Measurements from ENCODE around the gene DVL1.

DVL1 gene

DNA sequence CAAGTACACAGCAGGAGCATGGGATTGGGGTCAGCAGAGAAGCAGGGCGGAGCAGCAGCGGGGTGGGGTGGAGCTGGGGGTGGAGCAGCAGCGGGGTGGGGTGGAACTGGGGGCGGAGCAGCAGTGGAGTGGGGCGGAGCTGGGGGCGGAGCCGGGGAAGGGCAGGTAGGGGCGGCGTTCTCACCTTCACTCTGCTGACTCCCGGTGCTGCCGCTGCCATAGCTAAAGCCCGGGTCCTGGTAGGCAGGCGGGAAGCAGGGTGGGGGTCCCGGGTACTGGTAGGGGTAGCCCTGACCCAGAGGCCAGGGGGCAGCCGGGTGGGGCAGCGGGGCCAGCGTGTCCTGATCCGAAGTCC lies 11.4 kb downstream of the DVL1 start:
- no peak overlapping the region for H3K4me3 ChIP-seq (ENCODE audit: insufficient read length, low read depth)

DNA sequence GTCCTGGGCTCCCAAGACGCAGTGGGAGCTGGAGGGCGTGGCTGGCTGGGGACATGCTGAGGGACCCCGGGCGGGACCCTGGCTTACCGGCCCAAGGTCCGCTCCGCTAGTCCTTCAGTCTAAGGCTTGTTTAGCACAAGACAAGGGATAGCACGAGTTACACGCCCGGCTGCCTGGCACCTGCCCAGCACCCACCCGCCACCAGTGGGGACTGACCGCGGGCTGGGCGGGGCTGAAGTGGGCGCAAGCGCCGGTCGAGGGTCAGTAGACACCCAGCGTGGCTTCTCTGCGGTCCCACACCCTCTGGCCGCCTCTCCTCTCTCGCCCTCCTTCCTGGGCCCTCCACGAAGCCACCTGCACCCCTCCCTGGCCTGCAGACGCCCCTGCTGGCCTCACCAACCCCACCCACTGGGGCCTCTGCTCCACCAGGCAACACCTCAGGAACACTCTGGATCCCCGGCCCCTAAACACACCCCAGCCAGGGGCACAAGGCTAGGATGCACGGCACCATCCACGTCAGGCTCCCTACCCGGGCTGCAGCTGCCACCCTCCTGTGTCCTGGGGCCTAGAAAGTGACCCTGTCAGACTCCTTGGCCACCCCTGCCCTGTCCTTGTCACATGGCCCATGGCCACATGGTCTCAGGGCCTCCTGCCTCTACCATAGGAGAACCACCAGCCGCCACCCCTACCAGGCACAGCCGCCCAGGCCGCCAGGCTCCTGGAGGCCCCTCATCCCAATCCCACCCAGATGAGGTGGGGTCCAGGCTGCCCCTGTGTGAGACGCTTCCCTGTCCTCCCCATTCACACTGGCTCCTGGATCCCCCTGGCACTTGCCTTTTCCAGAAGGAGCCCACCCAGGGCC lies 12.1 kb downstream of the DVL1 start:
- H3K9me3 ChIP-seq (ENCODE audit: insufficient read depth, low read length) = no peaks in the 10 kb centered on the region
- H3K4me1 ChIP-seq (ENCODE audit: insufficient read depth, insufficient read length) = no peaks in the 10 kb centered on the region
- H3K9ac ChIP-seq (ENCODE audit: insufficient read length, low read depth) = no peak overlapping the region
- TF ChIP-seq ZNF274 (IDR thresholded peaks at IDR 0.05; ENCODE audit: low read depth, low read length) (no peak), SUZ12 (IDR thresholded peaks at IDR 0.05; ENCODE audit: extremely low read depth, insufficient read depth, insufficient read length) (no peak), YY1 (IDR thresholded peaks at IDR 0.05; ENCODE audit: insufficient read depth, insufficient read length) (no peak)
- H3K27me3 ChIP-seq (ENCODE audit: insufficient read depth, insufficient read length) = no peaks in the 10 kb centered on the region
- H3K4me3 ChIP-seq (ENCODE audit: insufficient read length, low read depth) = no peak overlapping the region
- peaks cover 56% of the 10 kb centered on the region for H3K36me3 ChIP-seq (ENCODE audit: insufficient read depth, insufficient read length, low read length)
- DNase-seq (ENCODE audit: low read depth, low spot score) = no peak

More for the DNA sequence above, 11.4 kb downstream of the DVL1 start:
- no peaks in the 10 kb centered on the region for H3K27me3 ChIP-seq (ENCODE audit: insufficient read depth, insufficient read length)
- no peak overlapping the region for H3K9ac ChIP-seq (ENCODE audit: insufficient read length, low read depth)
- H3K36me3 ChIP-seq (ENCODE audit: insufficient read depth, insufficient read length, low read length) = peaks cover 57% of the 10 kb centered on the region
- H3K4me1 ChIP-seq (ENCODE audit: insufficient read depth, insufficient read length) = no peaks in the 10 kb centered on the region
- H3K9me3 ChIP-seq (ENCODE audit: insufficient read depth, low read length) = no peaks in the 10 kb centered on the region
- DNase-seq (ENCODE audit: low read depth, low spot score) = no peak
- no peak for TF ChIP-seq ZNF274 (IDR thresholded peaks at IDR 0.05; ENCODE audit: low read depth, low read length)
- no peak for TF ChIP-seq YY1 (IDR thresholded peaks at IDR 0.05; ENCODE audit: insufficient read depth, insufficient read length)
- TF ChIP-seq SUZ12 (IDR thresholded peaks at IDR 0.05; ENCODE audit: extremely low read depth, insufficient read depth, insufficient read length) = no peak

DNA sequence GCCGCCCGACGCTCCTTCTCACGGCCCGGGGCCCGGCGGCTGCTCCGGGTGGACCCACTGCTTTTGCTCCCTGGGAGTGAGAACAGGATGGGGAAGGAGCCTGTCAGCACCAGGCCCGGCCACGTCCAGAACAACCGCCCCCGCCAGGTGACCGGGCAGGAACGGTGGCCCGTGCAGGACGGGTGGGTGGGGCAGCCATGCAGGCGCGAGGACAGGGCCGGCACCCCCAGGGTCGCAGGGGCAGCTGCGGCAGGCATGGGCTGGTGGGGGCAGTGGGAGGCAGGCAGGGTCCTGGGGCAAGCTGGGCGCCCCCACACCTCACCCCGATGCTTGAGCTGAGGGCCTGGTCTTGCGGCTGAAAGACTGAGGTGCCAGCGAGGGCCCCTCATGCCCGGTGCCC lies 12.8 kb downstream of the DVL1 start:
- no peak overlapping the region for H3K9ac ChIP-seq (ENCODE audit: insufficient read length, low read depth)
- no peaks in the 10 kb centered on the region for H3K27me3 ChIP-seq (ENCODE audit: insufficient read depth, insufficient read length)
- no peak overlapping the region for H3K4me3 ChIP-seq (ENCODE audit: insufficient read length, low read depth)
- H3K9me3 ChIP-seq (ENCODE audit: insufficient read depth, low read length) = no peaks in the 10 kb centered on the region
- peaks cover 49% of the 10 kb centered on the region for H3K36me3 ChIP-seq (ENCODE audit: insufficient read depth, insufficient read length, low read length)
- TF ChIP-seq SUZ12 (IDR thresholded peaks at IDR 0.05; ENCODE audit: extremely low read depth, insufficient read depth, insufficient read length) (no peak), ZNF274 (IDR thresholded peaks at IDR 0.05; ENCODE audit: low read depth, low read length) (no peak), YY1 (IDR thresholded peaks at IDR 0.05; ENCODE audit: insufficient read depth, insufficient read length) (no peak)
- H3K4me1 ChIP-seq (ENCODE audit: insufficient read depth, insufficient read length) = no peaks in the 10 kb centered on the region
- DNase-seq (ENCODE audit: low read depth, low spot score) = no peak

DNA sequence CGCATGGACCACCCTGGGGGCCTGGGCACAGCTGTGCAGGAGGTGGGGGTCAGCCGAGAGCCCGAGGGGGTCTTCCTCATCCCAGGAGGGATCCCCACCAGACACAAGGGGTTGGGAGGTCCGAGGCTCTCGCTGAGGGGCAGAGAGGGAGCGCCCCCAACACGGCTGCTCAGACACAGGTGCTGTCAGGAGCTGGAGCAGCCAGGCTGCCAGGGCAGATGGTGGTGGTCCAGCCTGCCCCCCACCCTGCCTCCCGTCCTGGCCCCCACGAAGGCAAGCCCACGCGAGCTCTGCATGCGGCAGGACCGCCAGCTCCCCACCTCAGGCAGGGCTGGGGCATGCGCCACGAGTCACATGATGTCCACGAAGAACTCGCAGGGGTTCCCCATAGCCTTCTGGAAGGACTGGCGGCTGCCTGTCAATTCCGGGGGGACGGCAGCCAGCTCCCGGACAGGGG lies 13.4 kb downstream of the DVL1 start:
- TF ChIP-seq YY1 (IDR thresholded peaks at IDR 0.05; ENCODE audit: insufficient read depth, insufficient read length) (no peak), ZNF274 (IDR thresholded peaks at IDR 0.05; ENCODE audit: low read depth, low read length) (no peak), SUZ12 (IDR thresholded peaks at IDR 0.05; ENCODE audit: extremely low read depth, insufficient read depth, insufficient read length) (no peak)
- H3K36me3 ChIP-seq (ENCODE audit: insufficient read depth, insufficient read length, low read length) = peaks cover 43% of the 10 kb centered on the region
- no peak for DNase-seq (ENCODE audit: low read depth, low spot score)

DNA sequence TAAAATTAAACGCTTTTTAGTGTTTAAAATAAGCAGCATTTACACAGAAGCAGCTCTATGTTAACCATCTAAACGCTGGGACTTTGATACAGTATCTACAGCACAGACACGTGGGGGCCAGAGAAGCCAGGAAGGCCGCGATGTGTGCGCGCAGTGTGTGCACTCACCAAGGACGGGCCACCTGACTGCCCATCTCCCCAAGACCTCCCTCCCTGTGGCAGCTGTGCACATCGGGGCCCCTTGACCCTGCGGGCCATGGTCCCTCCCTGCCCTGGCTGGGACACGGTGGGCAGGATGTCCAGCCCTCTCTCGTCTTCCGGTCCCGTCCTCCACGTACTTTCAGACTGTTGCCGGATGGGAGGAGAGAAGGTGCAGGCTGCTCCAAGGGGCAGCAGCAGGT lies 13.9 kb downstream of the DVL1 start:
- peaks cover 37% of the 10 kb centered on the region for H3K36me3 ChIP-seq (ENCODE audit: insufficient read depth, insufficient read length, low read length)

More for the DNA sequence above, 13.4 kb downstream of the DVL1 start:
- Histone ChIP-seq H3K9ac (ENCODE audit: insufficient read length, low read depth) (no peak overlapping the region), H3K4me3 (ENCODE audit: insufficient read length, low read depth) (no peak overlapping the region), H3K9me3 (ENCODE audit: insufficient read depth, low read length) (no peaks in the 10 kb centered on the region), H3K4me1 (ENCODE audit: insufficient read depth, insufficient read length) (no peaks in the 10 kb centered on the region), H3K27me3 (ENCODE audit: insufficient read depth, insufficient read length) (no peaks in the 10 kb centered on the region)

DNA sequence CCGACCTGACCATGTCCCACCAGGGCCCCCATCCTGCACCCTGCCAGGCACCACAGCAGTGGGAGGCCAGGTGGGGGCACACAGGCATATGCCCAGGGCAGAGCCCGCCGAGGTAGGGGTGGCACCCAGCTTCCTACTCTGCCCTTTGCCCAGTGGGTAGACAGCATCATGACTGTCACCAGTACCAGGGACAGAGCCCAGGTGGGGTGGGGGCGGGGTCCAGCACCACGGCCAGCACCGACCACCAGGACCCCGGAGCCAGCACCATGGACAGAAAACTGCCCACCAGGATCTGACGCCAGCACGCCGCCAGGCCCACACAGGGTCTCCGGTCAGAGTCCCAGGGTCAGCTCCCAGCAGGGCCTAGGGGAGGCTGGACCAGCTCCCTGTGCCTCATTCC lies 14.4 kb downstream of the DVL1 start:
- Histone ChIP-seq H3K9me3 (ENCODE audit: insufficient read depth, low read length) (no peaks in the 10 kb centered on the region), H3K4me1 (ENCODE audit: insufficient read depth, insufficient read length) (peaks cover 4% of the 10 kb centered on the region), H3K27me3 (ENCODE audit: insufficient read depth, insufficient read length) (no peaks in the 10 kb centered on the region), H3K4me3 (ENCODE audit: insufficient read length, low read depth) (no peak overlapping the region), H3K36me3 (ENCODE audit: insufficient read depth, insufficient read length, low read length) (peaks cover 33% of the 10 kb centered on the region), H3K9ac (ENCODE audit: insufficient read length, low read depth) (no peak overlapping the region)
- TF ChIP-seq YY1 (IDR thresholded peaks at IDR 0.05; ENCODE audit: insufficient read depth, insufficient read length) (no peak), ZNF274 (IDR thresholded peaks at IDR 0.05; ENCODE audit: low read depth, low read length) (no peak), SUZ12 (IDR thresholded peaks at IDR 0.05; ENCODE audit: extremely low read depth, insufficient read depth, insufficient read length) (no peak)
- DNase-seq (ENCODE audit: low read depth, low spot score) = no peak

More for the DNA sequence above, 13.9 kb downstream of the DVL1 start:
- DNase-seq (ENCODE audit: low read depth, low spot score) = no peak
- H3K9me3 ChIP-seq (ENCODE audit: insufficient read depth, low read length) = no peaks in the 10 kb centered on the region
- H3K4me1 ChIP-seq (ENCODE audit: insufficient read depth, insufficient read length) = peaks cover 1% of the 10 kb centered on the region
- TF ChIP-seq ZNF274 (IDR thresholded peaks at IDR 0.05; ENCODE audit: low read depth, low read length) (no peak), SUZ12 (IDR thresholded peaks at IDR 0.05; ENCODE audit: extremely low read depth, insufficient read depth, insufficient read length) (no peak), YY1 (IDR thresholded peaks at IDR 0.05; ENCODE audit: insufficient read depth, insufficient read length) (no peak)
- no peak overlapping the region for H3K4me3 ChIP-seq (ENCODE audit: insufficient read length, low read depth)
- H3K9ac ChIP-seq (ENCODE audit: insufficient read length, low read depth) = no peak overlapping the region
- no peaks in the 10 kb centered on the region for H3K27me3 ChIP-seq (ENCODE audit: insufficient read depth, insufficient read length)

DNA sequence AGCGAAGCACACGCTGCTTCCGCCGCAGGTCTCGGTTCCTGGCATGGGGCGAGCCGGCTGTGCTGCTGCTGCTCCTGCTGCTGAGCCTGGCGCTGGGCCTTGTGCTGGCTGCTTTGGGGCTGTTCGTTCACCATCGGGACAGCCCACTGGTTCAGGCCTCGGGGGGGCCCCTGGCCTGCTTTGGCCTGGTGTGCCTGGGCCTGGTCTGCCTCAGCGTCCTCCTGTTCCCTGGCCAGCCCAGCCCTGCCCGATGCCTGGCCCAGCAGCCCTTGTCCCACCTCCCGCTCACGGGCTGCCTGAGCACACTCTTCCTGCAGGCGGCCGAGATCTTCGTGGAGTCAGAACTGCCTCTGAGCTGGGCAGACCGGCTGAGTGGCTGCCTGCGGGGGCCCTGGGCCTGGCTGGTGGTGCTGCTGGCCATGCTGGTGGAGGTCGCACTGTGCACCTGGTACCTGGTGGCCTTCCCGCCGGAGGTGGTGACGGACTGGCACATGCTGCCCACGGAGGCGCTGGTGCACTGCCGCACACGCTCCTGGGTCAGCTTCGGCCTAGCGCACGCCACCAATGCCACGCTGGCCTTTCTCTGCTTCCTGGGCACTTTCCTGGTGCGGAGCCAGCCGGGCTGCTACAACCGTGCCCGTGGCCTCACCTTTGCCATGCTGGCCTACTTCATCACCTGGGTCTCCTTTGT lies 15.5 kb downstream of the DVL1 start:
- Histone ChIP-seq H3K4me1 (ENCODE audit: insufficient read depth, insufficient read length) (peaks cover 4% of the 10 kb centered on the region), H3K9me3 (ENCODE audit: insufficient read depth, low read length) (no peaks in the 10 kb centered on the region), H3K36me3 (ENCODE audit: insufficient read depth, insufficient read length, low read length) (peaks cover 28% of the 10 kb centered on the region), H3K27me3 (ENCODE audit: insufficient read depth, insufficient read length) (no peaks in the 10 kb centered on the region), H3K4me3 (ENCODE audit: insufficient read length, low read depth) (no peak overlapping the region), H3K9ac (ENCODE audit: insufficient read length, low read depth) (no peak overlapping the region)
- TF ChIP-seq YY1 (IDR thresholded peaks at IDR 0.05; ENCODE audit: insufficient read depth, insufficient read length) (no peak), ZNF274 (IDR thresholded peaks at IDR 0.05; ENCODE audit: low read depth, low read length) (no peak), SUZ12 (IDR thresholded peaks at IDR 0.05; ENCODE audit: extremely low read depth, insufficient read depth, insufficient read length) (no peak)
- DNase-seq (ENCODE audit: low read depth, low spot score) = no peak

All from NT2/D1 (cell line).